Progenitor cell of endocrine pancreas (in vitro differentiated cells): ENCODE measurements around the gene MRAP2. TPM values are rescaled to one million over a fixed set of nuclear protein-coding genes. Genes with fewer than 3 reads are reported as not detected.

Experiments
- DNase-seq: peaks from one replicate; pipeline ENCODE4 v3.0.0; 2021; ENCODE audit warnings: low spot score; ENCODE audit not compliant: unreplicated experiment
- H3K27ac Mint-ChIP-seq: 2 replicates; pipeline ENCODE4 v1.8.0; 2021; ENCODE audit warnings: mild to moderate bottlenecking, moderate library complexity, mixed read lengths
- H3K27me3 Mint-ChIP-seq: 2 replicates; pipeline ENCODE4 v1.8.0; 2021; ENCODE audit warnings: mixed read lengths
- H3K36me3 Mint-ChIP-seq: 2 replicates; pipeline ENCODE4 v1.8.0; 2022; ENCODE audit warnings: mixed read lengths; ENCODE audit not compliant: insufficient read depth
- H3K4me1 Mint-ChIP-seq: 2 replicates; pipeline ENCODE4 v1.8.0; 2021; ENCODE audit warnings: low read depth, mixed read lengths
- H3K4me3 Mint-ChIP-seq: 2 replicates; pipeline ENCODE4 v1.8.0; 2021; ENCODE audit warnings: low read depth, mild to moderate bottlenecking, moderate library complexity, mixed read lengths
- H3K9me3 Mint-ChIP-seq: 2 replicates; pipeline ENCODE4 v1.8.0; 2021; ENCODE audit warnings: low read depth, mixed read lengths
- total RNA-seq: library from RNA; stranded (reverse); gene quantifications from 2 replicates; pipeline ENCODE4 v1.2.1, GENCODE V29; 2021
- TF ChIP-seq, protein P1 (sequence below): fragments of 200-600 bp; sonication (generic); IDR thresholded peaks from one replicate; pipeline ENCODE4 v1.5.0; 2021; ENCODE audit warnings: antibody characterized with exemption, mild to moderate bottlenecking; ENCODE audit not compliant: unreplicated experiment

MRAP2 gene
- total RNA-seq, 1 donor from 2014 or later = 1.1 TPM

DNA sequence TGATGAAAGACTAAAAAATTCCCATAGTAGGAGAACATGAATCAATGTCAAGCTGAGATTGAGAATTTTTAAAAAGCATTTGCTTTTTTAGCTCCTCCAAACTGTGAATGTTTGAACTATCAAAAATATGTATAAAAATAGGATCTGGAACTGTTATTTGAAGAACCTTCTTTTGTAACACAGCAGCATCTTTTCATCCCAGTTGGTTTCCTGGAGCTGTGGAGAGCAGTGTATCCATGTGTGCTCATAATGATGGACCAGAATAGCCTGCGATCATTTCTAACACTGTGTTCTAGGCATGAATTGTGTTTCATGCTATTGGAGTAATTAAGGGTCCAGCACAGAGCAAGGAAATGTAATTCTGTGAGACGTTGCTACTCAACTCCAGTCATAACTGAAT is 22.1 kb downstream of the MRAP2 start:
- Mint-ChIP-seq H3K4me1 (peaks cover 34% of the 10 kb centered on the region), H3K4me3 (no peak overlapping the region), H3K9me3 (no peaks in the 10 kb centered on the region), H3K27me3 (no peaks in the 10 kb centered on the region), H3K27ac (no peak overlapping the region), H3K36me3 (no peaks in the 10 kb centered on the region)
- TF ChIP-seq, protein P1, sequence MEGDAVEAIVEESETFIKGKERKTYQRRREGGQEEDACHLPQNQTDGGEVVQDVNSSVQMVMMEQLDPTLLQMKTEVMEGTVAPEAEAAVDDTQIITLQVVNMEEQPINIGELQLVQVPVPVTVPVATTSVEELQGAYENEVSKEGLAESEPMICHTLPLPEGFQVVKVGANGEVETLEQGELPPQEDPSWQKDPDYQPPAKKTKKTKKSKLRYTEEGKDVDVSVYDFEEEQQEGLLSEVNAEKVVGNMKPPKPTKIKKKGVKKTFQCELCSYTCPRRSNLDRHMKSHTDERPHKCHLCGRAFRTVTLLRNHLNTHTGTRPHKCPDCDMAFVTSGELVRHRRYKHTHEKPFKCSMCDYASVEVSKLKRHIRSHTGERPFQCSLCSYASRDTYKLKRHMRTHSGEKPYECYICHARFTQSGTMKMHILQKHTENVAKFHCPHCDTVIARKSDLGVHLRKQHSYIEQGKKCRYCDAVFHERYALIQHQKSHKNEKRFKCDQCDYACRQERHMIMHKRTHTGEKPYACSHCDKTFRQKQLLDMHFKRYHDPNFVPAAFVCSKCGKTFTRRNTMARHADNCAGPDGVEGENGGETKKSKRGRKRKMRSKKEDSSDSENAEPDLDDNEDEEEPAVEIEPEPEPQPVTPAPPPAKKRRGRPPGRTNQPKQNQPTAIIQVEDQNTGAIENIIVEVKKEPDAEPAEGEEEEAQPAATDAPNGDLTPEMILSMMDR = no peak
- no peak for DNase-seq

DNA sequence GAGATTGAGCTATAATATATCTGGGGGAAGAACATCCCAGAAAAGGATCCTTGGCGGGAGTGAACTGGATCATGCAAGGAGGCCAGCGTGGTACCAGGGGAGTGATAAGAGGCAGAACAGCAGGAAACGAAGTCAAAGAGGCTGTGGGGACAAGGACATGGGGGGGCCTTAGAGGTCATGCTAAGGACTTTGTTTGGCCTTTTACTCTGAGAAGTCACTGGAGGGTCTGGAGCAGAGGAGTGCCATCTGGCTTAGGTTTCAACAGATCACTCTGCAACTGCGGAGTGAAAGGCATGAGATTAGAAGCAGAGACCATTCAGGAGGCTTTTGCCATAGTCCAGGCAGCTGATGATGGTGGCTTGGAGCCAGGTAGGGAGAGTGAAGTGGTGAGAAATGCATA is 24.3 kb downstream of the MRAP2 start:
- Mint-ChIP-seq H3K36me3 (no peaks in the 10 kb centered on the region), H3K27me3 (no peaks in the 10 kb centered on the region), H3K9me3 (no peaks in the 10 kb centered on the region), H3K4me3 (no peak overlapping the region), H3K27ac (no peak overlapping the region), H3K4me1 (peaks cover 20% of the 10 kb centered on the region)
- DNase-seq = no peak
- TF ChIP-seq, protein P1 = no peak

DNA sequence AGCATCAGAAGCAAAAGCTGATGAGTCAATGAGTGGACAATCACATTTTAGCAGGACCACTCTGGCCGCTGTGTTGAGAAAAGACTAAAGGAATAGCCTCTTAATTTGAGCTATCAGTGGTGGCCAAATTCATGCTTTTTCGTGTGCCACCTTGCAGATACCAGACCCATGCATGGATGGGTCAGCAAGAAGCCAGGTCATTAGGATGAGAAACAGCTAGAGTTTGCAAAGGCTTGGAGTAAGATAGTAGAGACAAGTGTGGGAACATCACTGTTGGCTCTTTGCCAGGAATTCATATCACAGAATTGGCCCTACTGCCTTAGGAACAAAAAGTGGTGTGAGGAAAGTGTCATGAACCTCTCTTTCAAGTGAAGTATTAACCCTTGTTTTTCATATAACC is 25.5 kb downstream of the MRAP2 start:
- TF ChIP-seq, protein P1 = no peak
- no peak for DNase-seq
- Mint-ChIP-seq H3K9me3 (no peaks in the 10 kb centered on the region), H3K4me3 (no peak overlapping the region), H3K27ac (no peak overlapping the region), H3K27me3 (no peaks in the 10 kb centered on the region), H3K4me1 (peaks cover 9% of the 10 kb centered on the region), H3K36me3 (no peaks in the 10 kb centered on the region)

DNA sequence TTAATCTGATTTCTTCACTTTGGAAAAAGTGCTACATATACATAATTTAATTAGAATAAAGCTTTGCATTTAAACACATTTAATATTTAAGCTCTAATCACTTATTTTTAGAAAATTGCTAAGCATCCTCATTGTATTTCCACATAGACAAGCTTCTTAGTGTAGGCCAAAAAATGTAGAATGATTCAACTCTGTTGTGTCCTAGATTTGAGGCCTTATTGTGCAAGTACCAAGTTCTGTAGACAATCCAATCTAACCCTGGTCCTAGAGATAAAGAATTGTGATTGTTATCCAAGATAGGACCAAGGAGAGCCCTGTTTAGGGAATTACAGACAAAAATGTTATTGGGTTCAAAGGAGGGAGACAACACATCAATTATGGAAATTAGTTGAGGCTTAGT is 27.6 kb downstream of the MRAP2 start:
- DNase-seq = no peak
- TF ChIP-seq, protein P1 = no peak
- Mint-ChIP-seq H3K27me3 (no peaks in the 10 kb centered on the region), H3K4me1 (peaks cover 6% of the 10 kb centered on the region), H3K36me3 (no peaks in the 10 kb centered on the region), H3K9me3 (no peaks in the 10 kb centered on the region), H3K27ac (no peak overlapping the region), H3K4me3 (no peak overlapping the region)

DNA sequence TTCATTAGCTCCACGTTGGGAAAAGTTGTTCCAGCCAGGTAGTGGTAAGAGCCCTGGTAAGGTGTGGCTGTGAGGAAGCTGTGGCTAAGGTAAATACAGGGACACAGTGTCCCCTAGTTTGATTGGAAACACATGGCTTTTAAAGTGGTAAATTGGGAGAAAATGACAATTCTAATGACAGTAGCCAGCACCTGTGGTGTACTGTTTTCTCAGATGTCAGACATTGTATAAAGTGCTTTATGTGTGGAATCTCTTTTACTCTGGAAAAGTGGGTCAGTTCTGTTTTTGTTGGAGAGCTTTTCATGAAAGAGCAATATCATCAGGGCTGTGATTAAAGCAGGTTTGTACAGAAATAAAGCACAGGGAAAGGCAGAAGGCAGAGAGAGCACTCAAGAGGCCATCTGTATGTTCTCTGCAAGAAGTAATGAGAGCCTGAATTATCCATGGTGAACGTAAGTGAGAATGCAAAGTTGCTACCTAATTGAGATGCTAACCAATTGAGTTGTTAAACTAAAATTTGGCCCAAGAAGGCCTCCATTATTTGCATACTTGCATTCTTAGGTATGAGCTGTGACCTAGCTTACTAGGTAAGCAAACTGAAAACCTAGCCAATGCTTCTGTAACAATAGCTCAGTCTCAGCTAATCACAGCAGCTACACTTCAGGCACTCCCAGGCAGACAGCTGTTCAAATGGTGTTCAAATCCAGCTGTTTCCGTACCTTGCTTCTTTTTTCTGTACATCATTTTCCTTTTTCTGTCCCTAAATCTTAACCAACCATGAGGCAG is 28.2 kb downstream of the MRAP2 start:
- H3K27ac Mint-ChIP-seq = no peak overlapping the region
- no peaks in the 10 kb centered on the region for H3K27me3 Mint-ChIP-seq
- H3K4me1 Mint-ChIP-seq = peaks cover 4% of the 10 kb centered on the region
- no peak overlapping the region for H3K4me3 Mint-ChIP-seq
- H3K36me3 Mint-ChIP-seq = no peaks in the 10 kb centered on the region
- no peaks in the 10 kb centered on the region for H3K9me3 Mint-ChIP-seq
- TF ChIP-seq, protein P1 = no peak
- DNase-seq = no peak
